ENCODE data around the gene SRP68. TPM values are rescaled to one million over a fixed set of nuclear protein-coding genes. Genes with fewer than 3 reads are reported as not detected.
"Not testable (repeated sequence)": the region's sequence is repeated elsewhere in the genome, so short reads cannot be mapped to it uniquely, and the experiment has no call there.

Gene SRP68
- total RNA-seq, 1 donor from 2014 or later, result 88.0 TPM

GRCh38 chr17:76076765-76077583 is 4.7 kb upstream of the SRP68 start:
- DNase-seq (ENCODE audit: low spot score), result no peak

GRCh38 chr17:76076146-76076764 is 3.9 kb upstream of the SRP68 start:
- no peak for DNase-seq (ENCODE audit: low spot score)

- DNase-seq (ENCODE audit: low spot score), result no peak
These were observed 3.2 kb upstream of the SRP68 start for GRCh38 chr17:76075364-76076145.

- DNase-seq (ENCODE audit: low spot score), result no peak
These were observed 2.4 kb upstream of the SRP68 start, which contains the start of gene GALR2 for GRCh38 chr17:76074390-76075363. GALR2 (plus strand) TSS chr17:76074781; CDS start chr17:76074884, 103 bp downstream.

- no peak for DNase-seq (ENCODE audit: low spot score)
These were observed 678 bp downstream of the SRP68 start for GRCh38 chr17:76071531-76072147.

GRCh38 chr17:76065775-76066174 is 6.5 kb downstream of the SRP68 start:
- DNase-seq (ENCODE audit: low spot score), result no peak

- DNase-seq (ENCODE audit: low spot score), result no peak
These were observed 8.3 kb downstream of the SRP68 start for GRCh38 chr17:76063875-76064546.

- DNase-seq (ENCODE audit: low spot score), result not testable (repeated sequence)
These were observed 14.1 kb downstream of the SRP68 start for GRCh38 chr17:76058264-76058663.

GRCh38 chr17:76056882-76057281 is 15.4 kb downstream of the SRP68 start:
- no peak for DNase-seq (ENCODE audit: low spot score)

GRCh38 chr17:76054112-76054476 is 18.2 kb downstream of the SRP68 start:
- DNase-seq (ENCODE audit: low spot score), result no peak

GRCh38 chr17:76053246-76054111 is 18.8 kb downstream of the SRP68 start:
- DNase-seq (ENCODE audit: low spot score), result no peak

GRCh38 chr17:76051561-76051960 is 20.8 kb downstream of the SRP68 start:
- no peak for DNase-seq (ENCODE audit: low spot score)

- no peak for DNase-seq (ENCODE audit: low spot score)
These were observed 21.5 kb downstream of the SRP68 start for GRCh38 chr17:76050538-76051467.

GRCh38 chr17:76049836-76050537 is 22.3 kb downstream of the SRP68 start:
- no peak for DNase-seq (ENCODE audit: low spot score)

- no peak for DNase-seq (ENCODE audit: low spot score)
These were observed 23.1 kb downstream of the SRP68 start for GRCh38 chr17:76049239-76049638.

GRCh38 chr17:76048711-76049110 is 23.6 kb downstream of the SRP68 start:
- no peak for DNase-seq (ENCODE audit: low spot score)

- no peak for DNase-seq (ENCODE audit: low spot score)
These were observed 24.2 kb downstream of the SRP68 start for GRCh38 chr17:76048025-76048605.
